DMS79 (cell line): ENCODE results near the gene MALAT1.

Experiments used
- DNase-seq: peaks from one replicate; lab custom pipeline; 2025; lab: John Stamatoyannopoulos, UW

MALAT1 gene

DNA sequence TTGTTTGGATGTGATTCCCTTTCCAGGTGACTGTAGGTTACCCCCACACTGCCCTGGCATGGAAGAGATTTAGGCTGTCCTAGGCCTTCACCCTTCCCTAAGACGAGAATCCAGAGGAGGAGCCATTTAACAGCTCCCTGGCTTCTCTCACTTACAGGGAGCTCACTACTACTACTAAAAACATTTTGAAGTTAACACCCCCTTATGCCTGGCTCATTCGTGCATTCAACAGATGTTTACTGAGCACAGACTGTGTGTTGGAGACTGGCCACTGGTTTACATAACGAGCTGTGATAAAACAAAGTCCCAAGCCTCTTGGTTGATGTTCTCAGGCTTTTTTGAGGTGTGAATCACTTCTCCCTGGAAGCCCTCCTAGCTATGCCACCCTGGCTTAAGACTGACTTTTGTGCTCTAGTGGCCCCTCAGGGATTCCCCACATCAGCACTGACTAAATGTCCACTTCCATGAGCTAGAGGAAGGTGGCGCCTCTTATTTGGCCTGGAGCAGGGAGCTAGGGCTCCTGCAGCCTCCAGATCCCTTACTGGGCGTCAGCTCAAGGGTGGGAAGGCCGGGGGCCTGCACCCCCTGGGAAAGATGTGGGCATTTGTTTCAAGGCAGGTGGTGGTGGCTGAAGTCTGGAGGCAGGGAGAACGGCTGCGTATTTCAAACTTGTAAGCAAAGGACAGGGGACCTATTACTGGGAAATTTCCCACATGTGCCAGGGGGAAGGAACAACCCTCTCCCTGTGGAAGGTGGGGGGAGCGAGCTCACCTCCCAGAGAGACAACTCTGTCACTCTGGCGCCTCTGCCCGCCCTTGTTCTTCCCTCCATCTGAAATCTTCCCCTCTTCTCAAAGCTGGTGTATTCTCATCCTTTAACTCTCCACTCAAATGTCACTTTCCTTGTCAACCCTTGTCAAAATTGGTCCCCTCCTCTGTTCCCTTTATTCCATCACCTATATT lies 19.4 kb upstream of the MALAT1 start:
- DNase-seq: no peak

- no peak for DNase-seq
Observed at GRCh38 chr11:65482306-65482850, 16.5 kb upstream of the MALAT1 start.

DNA sequence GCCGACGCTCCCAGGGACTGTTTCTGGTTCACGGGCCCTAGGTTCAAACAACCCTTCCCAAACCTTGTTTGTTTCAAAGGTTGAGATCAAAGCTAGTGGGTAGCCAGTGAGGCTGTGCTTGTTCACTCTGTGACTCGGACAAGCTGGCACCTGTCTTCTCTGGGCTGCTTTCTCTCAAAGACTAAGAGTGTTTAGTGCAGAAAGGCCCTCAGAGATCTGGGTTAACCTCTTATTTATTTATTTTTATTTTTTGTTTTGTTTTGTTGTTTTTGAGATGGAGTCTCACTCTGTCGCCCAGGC lies 13.0 kb upstream of the MALAT1 start:
- DNase-seq: no peak

- DNase-seq: no peak
Observed at GRCh38 chr11:65486570-65487466, 12.0 kb upstream of the MALAT1 start.

GRCh38 chr11:65487467-65488272 lies 11.2 kb upstream of the MALAT1 start:
- peak; percentile 100 for DNase-seq

DNA sequence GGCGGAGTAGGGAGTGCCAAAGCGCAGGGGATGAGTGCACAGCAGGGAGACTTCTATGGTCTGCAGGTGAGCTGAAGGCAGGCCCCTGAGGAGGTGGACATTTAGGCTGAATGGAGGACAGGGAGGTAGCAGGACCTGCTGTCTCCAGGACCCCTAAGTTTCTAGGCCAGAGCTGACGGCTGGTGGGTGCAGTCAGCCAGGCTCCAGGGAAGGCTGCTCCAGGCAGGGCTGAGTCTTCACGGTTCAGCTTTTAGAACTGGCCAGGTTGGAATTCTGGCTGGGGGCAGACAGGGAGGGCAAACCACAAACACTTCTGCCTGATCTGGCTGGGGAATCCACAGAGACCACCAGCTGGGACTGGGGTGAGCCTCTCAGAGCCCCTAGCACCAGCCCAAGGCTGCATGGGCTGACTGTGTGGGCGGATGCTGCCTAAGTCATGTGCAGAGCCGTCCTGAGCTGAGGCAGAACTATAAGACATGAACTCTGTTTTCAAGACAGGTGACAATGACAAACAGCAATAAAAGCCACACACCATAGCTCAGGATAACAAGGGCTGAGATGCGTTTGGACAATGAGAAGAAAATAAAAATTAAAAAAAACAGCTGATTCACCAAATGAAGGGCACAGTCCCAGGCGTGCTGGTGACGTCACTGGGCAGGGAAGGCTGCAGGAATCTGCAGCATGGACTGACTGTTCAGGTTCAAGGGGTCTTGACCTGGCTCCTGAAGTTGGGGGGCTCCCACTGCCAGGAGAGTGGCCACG lies 10.4 kb upstream of the MALAT1 start:
- peak; percentile 43 for DNase-seq

DNA sequence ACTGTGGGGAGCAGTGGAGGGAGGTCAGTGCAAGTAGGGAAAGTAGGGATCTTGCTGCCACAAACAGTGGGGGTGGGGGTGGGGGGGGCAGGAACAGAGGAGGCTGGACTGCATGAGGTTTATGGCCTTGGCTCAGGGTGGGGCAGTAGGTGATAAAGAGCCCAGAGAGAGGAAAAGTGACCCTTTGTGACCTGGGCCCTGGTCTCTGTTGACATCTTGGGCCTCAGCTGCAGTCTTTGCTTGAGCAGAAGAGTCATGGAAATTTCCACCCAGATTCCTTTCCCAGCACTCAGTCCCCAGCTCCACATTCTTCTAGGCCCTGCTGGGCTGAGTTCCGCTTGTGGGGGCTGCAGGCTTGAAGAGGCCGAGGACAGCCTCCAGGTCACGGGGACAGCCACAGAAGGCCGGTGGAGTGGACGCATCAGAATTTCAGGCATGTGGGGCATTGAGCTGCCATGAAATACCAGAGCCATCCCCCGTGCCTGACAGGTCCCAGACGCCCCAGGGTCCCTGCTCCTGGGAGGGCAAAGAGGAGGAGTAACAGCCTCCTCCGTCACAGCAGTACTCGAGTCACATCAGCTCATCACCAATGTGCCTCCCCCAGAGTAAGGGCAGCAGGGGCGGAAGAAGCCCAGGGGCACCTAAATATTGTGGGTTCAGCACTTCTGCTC lies 9.7 kb upstream of the MALAT1 start:
- DNase-seq: no peak

DNA sequence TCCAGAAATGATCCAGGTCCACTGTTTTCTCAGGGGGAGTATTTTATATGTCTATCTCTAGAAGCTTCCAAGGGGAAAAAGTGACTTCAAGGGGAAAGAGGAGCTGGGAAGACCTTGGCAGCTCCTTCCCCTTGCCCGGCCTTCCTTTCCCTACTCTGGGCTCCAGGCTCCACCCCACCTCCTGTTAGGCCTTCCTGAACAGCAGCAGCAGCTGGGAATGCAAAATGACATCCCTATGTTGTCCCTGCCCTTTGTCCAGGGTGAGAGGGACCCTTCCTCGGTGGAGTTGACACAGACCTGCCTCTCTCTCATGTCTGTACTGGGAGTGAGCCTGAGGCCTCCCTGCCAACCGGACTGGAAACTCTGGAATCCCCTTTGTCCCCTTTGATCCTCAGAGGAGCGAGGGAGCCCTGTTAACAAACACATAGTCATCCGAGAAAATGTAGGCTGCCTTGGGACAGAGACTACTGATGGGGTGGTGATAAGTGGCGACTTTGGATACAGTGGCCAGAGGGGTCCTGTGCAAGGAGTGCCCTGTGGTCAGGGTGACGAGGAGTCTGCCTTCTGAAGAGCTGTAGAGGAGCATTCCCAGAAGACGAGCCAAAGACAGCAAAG lies 9.0 kb upstream of the MALAT1 start:
- no peak for DNase-seq

GRCh38 chr11:65491163-65491465 lies 7.7 kb upstream of the MALAT1 start:
- no peak for DNase-seq

DNA sequence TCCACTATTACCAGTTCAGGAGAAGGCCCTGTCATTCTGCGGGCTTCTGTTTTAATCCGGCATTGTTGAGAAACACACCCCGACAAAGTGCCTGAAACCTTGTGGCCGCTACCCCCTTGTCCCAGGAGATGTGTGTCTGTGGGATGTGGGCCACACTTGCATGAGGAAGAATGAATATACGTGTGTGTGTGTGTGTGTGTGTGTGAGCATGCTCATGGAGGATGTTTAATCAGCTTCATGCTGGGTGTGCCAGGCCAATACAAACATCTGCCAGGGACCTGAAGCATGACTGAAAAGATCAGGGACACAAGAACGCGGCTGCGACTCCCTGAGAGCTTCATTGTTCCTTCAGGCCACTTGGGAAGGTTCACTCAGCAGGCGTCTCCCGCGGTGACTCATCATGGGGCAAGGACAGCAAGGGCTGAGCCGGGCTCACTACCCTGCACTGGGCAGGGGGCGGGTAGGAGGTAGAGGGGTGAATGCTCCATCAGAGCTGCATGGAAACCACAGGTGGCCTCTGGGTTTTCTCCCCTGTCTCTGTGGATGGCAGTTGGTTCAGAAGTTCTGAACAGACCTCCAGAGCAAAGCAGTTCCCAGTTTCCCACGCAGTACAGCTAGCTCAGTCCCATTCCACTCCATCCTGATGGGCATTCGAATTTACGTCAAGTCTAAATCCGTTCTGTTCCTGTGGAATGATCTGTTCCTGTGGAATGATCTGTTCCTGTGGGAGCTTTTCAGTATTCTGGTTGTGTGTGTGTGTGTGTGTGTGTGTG lies 7.0 kb upstream of the MALAT1 start:
- peak; percentile 100 for DNase-seq

GRCh38 chr11:65492387-65492636 lies 6.5 kb upstream of the MALAT1 start:
- DNase-seq: no peak

DNA sequence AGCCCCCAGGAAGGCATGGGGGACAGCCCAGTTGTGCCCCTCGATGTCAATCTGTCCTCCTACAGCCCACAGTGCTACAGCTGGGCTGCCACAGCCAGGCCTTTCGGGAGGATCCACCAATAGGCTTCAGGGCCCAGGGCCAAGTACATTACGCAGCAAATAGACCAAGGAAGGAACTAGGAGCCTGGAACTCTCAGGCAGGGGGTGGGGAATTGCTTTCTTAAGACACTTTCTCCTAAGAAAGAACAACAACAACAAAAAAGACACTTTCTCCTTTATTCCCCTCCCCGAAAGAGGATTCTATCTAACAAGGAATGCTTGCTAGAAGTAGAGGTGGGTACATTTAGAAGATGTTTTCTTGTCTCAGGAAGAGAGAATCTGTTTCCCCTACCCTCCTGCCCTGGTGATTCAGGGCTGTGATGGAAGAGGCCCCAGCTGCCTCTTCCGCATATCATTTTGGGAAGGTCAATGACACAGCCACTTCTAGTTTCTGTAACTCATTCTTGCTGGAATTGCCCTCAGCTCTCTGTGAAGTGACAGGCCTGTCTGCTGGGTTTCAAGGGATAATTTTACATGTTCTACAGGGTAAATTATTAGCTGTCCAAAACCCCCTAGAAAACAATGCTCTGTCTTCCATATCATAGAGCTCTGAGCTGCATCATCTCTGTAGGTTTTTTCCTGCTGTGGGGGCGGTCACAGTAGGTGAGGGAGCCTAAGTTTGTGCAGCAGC lies 6.0 kb upstream of the MALAT1 start:
- DNase-seq: peak; percentile 71

DNA sequence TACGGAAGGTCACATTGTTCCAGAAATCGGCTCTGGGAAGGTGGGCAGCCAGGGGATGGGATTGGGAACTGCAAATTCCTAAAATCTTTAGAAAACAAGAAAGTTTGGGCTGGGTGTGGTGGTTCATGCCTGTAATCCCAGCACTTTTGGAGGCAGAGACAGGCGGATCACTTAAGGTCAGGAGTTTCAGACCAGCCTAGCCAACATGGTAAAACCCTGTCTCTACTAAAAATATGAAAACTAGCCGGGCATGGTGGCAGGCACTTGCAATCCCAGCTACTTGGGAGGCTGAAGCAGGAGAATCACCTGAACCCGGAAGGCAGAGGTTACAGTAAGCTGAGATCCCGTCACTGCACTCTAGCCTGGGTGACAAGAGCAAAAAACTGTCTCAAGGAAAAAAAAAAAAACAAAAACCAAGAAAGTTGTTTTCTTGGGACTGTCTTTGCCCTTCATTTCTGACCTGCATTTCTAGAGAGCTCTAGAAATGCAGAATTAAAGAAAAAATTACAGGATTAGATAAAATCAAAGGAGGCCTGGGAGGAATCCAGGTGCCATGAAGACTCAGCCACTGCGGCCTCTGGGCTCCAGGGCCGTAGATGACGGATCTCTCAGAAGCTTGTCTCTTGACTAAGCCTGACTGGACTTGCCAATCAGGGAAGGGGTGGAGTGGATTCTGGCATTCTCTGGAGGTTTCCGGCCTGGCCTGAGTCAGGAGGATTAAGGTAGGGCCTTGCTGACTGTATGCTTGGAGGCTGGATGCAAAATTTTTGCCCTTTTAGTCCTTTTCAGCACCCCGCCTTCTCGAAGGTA lies 5.3 kb upstream of the MALAT1 start:
- DNase-seq: no peak

- DNase-seq: no peak
Observed at GRCh38 chr11:65496304-65497140, 2.3 kb upstream of the MALAT1 start.

DNA sequence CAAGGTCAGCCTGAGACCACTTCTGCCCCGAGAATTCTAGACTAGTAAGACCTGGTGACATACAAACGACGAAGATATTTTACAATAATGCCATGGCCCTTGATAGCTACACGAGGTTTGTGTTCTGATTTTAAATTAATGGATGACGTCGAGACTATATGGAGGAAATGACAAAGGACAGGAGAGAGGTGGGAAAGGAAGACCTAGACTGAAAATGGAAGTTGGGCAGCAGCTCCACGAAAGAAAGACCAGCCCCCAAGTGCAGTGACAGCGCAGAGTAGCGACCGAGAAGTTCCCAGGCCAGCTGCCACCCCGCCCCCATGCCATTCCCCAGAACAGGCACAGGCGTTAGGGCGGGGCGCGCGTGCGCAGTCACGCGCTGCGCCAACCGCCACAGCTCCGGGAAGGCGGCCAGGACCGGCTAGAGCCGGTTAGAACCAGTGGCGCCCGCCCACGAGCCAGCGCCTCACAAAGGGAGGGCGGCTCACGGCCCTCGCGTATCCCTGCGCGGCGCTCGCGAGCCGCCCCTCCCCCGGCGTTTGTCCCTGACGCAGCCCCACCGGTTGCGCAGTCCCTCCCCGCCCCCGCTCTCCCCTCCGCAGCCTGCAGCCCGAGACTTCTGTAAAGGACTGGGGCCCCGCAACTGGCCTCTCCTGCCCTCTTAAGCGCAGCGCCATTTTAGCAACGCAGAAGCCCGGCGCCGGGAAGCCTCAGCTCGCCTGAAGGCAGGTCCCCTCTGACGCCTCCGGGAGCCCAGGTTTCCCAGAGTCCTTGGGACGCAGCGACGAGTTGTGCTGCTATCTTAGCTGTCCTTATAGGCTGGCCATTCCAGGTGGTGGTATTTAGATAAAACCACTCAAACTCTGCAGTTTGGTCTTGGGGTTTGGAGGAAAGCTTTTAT lies 1.5 kb upstream of the MALAT1 start:
- peak; percentile 99 for DNase-seq

GRCh38 chr11:65498042-65498726 lies 661 bp upstream of the MALAT1 start:
- peak; percentile 75 for DNase-seq
